Kidney (tissue), 14 donors: ENCODE measurements around the gene VAV2. TPM values are rescaled to one million over a fixed set of nuclear protein-coding genes. Genes with fewer than 3 reads are reported as not detected.

Experiments
- DNase-seq, 5 donors: peaks; one replicate each; pipeline ENCODE4 v3.0.0-alpha.2; 2013 to 2020
- FAIRE-seq: peaks from 2 replicates; lab custom pipeline; 2012; peaks lifted over from hg19 to GRCh38; lab: Jason Lieb, UNC
- H3K27ac ChIP-seq, 2 donors: one replicate each; pipeline ENCODE4 v1.7.0; 2013; ENCODE audit warnings: low read depth in 2 of 2, low read length in 2 of 2, inconsistent platforms in 1 of 2
- H3K27me3 ChIP-seq: one replicate; pipeline ENCODE4 v1.7.1; 2013; ENCODE audit warnings: low read length, inconsistent platforms; ENCODE audit not compliant: control insufficient read depth, insufficient read depth
- H3K36me3 ChIP-seq, 3 donors: one replicate each; pipeline versions ENCODE4 v1.7.0 to v1.7.1; 2013; ENCODE audit warnings: low read length in 3 of 3, control low read depth in 1 of 3, inconsistent platforms in 1 of 3; ENCODE audit not compliant: insufficient read depth in 3 of 3, control insufficient read depth in 2 of 3
- H3K4me1 ChIP-seq, 3 donors: one replicate each; pipeline versions ENCODE4 v1.7.0 to v1.7.1; 2013; ENCODE audit warnings: low read length in 3 of 3, inconsistent platforms in 1 of 3, low read depth in 1 of 3; ENCODE audit not compliant: control insufficient read depth in 2 of 3, insufficient read depth in 2 of 3
- H3K4me3 ChIP-seq, 3 donors: one replicate each; pipeline versions ENCODE4 v1.7.0 to v1.8.1; 2013; ENCODE audit warnings: low read length in 3 of 3, control low read depth in 1 of 3, inconsistent platforms in 1 of 3
- H3K9ac ChIP-seq, 3 donors: one replicate each; pipeline versions ENCODE4 v1.7.0 to v1.7.1; 2013; ENCODE audit warnings: low read length in 3 of 3, control low read depth in 1 of 3, inconsistent platforms in 1 of 3
- H3K9me3 ChIP-seq, 3 donors: one replicate each; pipeline versions ENCODE4 v1.7.0 to v1.7.1; 2013; ENCODE audit warnings: low read length in 3 of 3, control low read depth in 1 of 3, inconsistent platforms in 1 of 3; ENCODE audit not compliant: control insufficient read depth in 2 of 3, insufficient read depth in 1 of 3
- CTCF ChIP-seq: IDR thresholded peaks from 3 replicates; pipeline ENCODE4 v1.5.1; 2012; ENCODE audit warnings: mild to moderate bottlenecking, moderate library complexity, borderline replicate concordance; ENCODE audit not compliant: insufficient read depth; ENCODE audit errors: extremely low read depth
- intact Hi-C: fragments of 100-400 bp; cut with DNase I; formaldehyde crosslinking; loops from one replicate; pipeline ENCODE4 v1.11.1; 2022
- polyA plus RNA-seq: library from polyadenylated mRNA; stranded (reverse); fragments of 350-450 nt; fragmentation: Illumina TruSeq; extraction: RNeasy Lipid Tissue Mini Kit (QIAGEN cat#74804); gene quantifications from one replicate; pipeline ENCODE4 v1.2.3, GENCODE V29; 2014; ENCODE audit warnings: low read depth, low replicate concordance; ENCODE audit not compliant: insufficient read depth
- total RNA-seq: library from RNA; stranded (reverse); fragmentation: NEBNext Ultra II Directional; extraction: Animal tissue kit (Norgen Biotek cat#: 25700); gene quantifications from one replicate; pipeline ENCODE4 v1.2.1, GENCODE V29; 2021
- donor health status: control.
- donor health status: control.
- donor health status: control.
- donor health status: control.
- donor health status: control.
- donor health status: DM: yes; HTN: yes; CAD: no.
- donor health status: Normal renal cell carcinoma (clear cell type).

The VAV2 gene
- total and polyA plus RNA-seq, 2 donors from 2014 or later, result 22.3 to 47.1 TPM

GRCh38 chr9:134024214-134024792 lies 32.2 kb upstream of the VAV2 start:
- H3K4me1 ChIP-seq, result peaks cover 0 to 4% (median 0%) of the 10 kb centered on the region in 3 donors
- H3K9ac ChIP-seq, result peak overlapping the region in 1 of 3 donors; percentile 65
- intact Hi-C loops, result no loop called here
- no peaks in the 10 kb centered on the region for H3K9me3 ChIP-seq
- TF ChIP-seq CTCF, result no peak
- no peak overlapping the region for H3K27ac ChIP-seq
- H3K27me3 ChIP-seq, result no peaks in the 10 kb centered on the region
- peak overlapping the region; percentile 55 to 75 (median 69) for H3K4me3 ChIP-seq
- FAIRE-seq, result no peak
- DNase-seq, result peak in 2 of 5 donors; percentile 21 to 58
- H3K36me3 ChIP-seq, result no peaks in the 10 kb centered on the region

- Histone ChIP-seq H3K9ac (no peak overlapping the region), H3K4me3 (no peak overlapping the region), H3K27ac (no peak overlapping the region), H3K4me1 (peaks cover 0 to 2% (median 0%) of the 10 kb centered on the region in 3 donors), H3K9me3 (no peaks in the 10 kb centered on the region), H3K27me3 (no peaks in the 10 kb centered on the region), H3K36me3 (no peaks in the 10 kb centered on the region)
- FAIRE-seq (no peak), DNase-seq (no peak)
- TF ChIP-seq CTCF, result no peak
- intact Hi-C loops, result no loop called here
These were observed 22.8 kb upstream of the VAV2 start for GRCh38 chr9:134014946-134015345.

DNA sequence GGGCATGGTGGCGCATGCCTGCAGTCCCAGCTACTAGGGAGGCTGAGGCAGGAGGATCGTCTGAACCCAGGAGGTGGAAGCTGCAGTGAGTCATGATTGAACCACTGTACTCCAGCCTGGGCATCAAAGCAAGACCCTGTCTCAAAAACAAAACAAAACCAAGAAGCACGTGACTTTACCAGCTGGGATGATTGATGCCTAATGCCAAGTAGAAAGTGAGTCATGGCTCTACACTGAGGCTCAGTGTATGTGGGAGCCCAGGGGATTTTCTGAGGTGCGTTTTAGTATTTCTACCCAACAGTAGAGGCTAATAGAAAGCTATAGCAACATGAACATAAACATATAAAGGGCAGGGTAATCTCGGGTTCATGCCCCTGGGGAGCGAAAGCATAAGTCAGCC lies 19.3 kb upstream of the VAV2 start:
- no peak overlapping the region for H3K4me3 ChIP-seq
- no peak for DNase-seq
- no peak overlapping the region for H3K27ac ChIP-seq
- H3K9ac ChIP-seq, result no peak overlapping the region
- no peaks in the 10 kb centered on the region for H3K9me3 ChIP-seq
- H3K4me1 ChIP-seq, result peaks cover 0 to 2% (median 0%) of the 10 kb centered on the region in 3 donors
- no peaks in the 10 kb centered on the region for H3K27me3 ChIP-seq
- no peak for FAIRE-seq
- no peaks in the 10 kb centered on the region for H3K36me3 ChIP-seq
- intact Hi-C loops, result no loop called here
- no peak for TF ChIP-seq CTCF
